ENCODE data around the gene KCTD17.

Gene KCTD17

DNA sequence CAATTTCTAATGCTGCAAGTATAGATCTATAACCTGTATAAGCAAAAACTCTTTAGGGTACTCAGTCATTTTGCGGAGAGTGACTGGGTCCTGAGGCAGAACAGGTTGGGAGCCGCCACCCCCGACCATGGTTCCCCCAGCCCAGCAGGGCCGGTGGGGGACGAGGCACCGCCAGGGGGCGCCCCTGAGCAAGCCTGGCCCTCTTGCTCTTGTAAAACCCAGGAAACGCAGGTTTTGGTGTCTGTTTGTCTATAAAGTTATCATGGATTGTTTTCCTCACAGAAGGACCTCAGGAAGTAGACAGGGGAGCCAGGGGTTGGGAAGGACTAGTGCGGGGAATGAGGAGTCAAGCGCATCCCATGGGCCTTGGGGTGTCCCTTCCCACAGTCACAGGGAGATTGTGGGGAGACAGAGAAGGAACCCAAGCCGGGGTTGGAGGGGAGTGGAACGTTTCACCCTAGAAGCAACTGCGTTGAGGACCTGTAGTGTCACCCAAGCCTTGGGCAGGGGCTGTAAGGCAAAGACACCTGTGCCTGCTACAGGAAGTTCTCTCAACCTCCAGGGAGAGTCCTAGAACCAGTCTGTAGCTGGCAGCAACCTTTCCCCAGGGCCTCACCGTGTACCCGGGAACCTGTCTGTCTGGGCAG, 26.4 kb downstream of the KCTD17 start:
- peak overlapping the region; percentile 75 for H2AFZ ChIP-seq (ENCODE audit: low read length)
- no peak overlapping the region for H3K4me3 ChIP-seq (ENCODE audit: low read length, poor library complexity, severe bottlenecking)
- H3K9ac ChIP-seq (ENCODE audit: low read depth, low read length, poor library complexity, severe bottlenecking): peak overlapping the region; percentile 33
- H3K79me2 ChIP-seq (ENCODE audit: insufficient read depth, low read length): no peaks in the 10 kb centered on the region
- no peaks in the 10 kb centered on the region for H4K20me1 ChIP-seq (ENCODE audit: insufficient read depth, low read length, poor library complexity, severe bottlenecking)
- H3K27me3 ChIP-seq (ENCODE audit: insufficient read depth, low read length, poor library complexity, severe bottlenecking): no peaks in the 10 kb centered on the region
- TF ChIP-seq, protein P1, sequence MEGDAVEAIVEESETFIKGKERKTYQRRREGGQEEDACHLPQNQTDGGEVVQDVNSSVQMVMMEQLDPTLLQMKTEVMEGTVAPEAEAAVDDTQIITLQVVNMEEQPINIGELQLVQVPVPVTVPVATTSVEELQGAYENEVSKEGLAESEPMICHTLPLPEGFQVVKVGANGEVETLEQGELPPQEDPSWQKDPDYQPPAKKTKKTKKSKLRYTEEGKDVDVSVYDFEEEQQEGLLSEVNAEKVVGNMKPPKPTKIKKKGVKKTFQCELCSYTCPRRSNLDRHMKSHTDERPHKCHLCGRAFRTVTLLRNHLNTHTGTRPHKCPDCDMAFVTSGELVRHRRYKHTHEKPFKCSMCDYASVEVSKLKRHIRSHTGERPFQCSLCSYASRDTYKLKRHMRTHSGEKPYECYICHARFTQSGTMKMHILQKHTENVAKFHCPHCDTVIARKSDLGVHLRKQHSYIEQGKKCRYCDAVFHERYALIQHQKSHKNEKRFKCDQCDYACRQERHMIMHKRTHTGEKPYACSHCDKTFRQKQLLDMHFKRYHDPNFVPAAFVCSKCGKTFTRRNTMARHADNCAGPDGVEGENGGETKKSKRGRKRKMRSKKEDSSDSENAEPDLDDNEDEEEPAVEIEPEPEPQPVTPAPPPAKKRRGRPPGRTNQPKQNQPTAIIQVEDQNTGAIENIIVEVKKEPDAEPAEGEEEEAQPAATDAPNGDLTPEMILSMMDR (conservative IDR thresholded peaks at IDR 0.05; ENCODE audit: low read length): peak; percentile 97
- no peak for TF ChIP-seq EZH2phosphoT487 (IDR thresholded peaks at IDR 0.05; ENCODE audit: borderline replicate concordance)
- H3K4me1 ChIP-seq (ENCODE audit: insufficient read depth, low read length, poor library complexity, severe bottlenecking): peaks cover 20% of the 10 kb centered on the region
- H3K9me2 ChIP-seq (replicated peaks; ENCODE audit: low read depth, low read length): no peaks in the 10 kb centered on the region
- H3K36me3 ChIP-seq (ENCODE audit: insufficient read depth, low read length): no peaks in the 10 kb centered on the region
- no peaks in the 10 kb centered on the region for H3F3A ChIP-seq (ENCODE audit: low read depth)
- no peaks in the 10 kb centered on the region for H3K9me3 ChIP-seq (ENCODE audit: insufficient read depth, low read depth, low read length)
- peak overlapping the region; percentile 25 for H3K4me2 ChIP-seq (ENCODE audit: low read depth, low read length, poor library complexity, severe bottlenecking)

DNA sequence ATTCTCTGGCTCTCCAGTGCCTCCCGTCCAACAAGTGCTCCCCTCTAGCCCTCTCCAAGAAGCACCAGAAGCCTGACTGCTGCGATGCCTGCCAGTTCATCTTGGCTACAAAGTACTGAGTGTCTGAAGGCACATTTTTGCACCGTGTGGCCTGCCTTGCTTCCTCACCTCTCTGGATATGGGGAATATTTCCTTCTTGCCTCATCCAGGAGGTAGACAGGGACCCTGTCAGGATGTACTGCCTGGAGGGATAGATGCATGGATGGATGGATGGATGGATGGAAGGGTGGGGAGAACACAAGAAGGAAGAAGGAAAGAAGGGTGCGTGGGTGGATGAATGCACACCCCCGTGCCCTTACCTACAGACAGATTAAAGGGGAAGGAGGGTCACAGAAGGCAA, 27.6 kb downstream of the KCTD17 start:
- Histone ChIP-seq H3K4me1 (ENCODE audit: insufficient read depth, low read length, poor library complexity, severe bottlenecking) (peaks cover 20% of the 10 kb centered on the region), H2AFZ (ENCODE audit: low read length) (peak overlapping the region; percentile 28; the same call in 1 of the 2 replicates), H3K9ac (ENCODE audit: low read depth, low read length, poor library complexity, severe bottlenecking) (peak overlapping the region; percentile 15), H4K20me1 (ENCODE audit: insufficient read depth, low read length, poor library complexity, severe bottlenecking) (no peaks in the 10 kb centered on the region), H3K9me2 (replicated peaks; ENCODE audit: low read depth, low read length) (no peaks in the 10 kb centered on the region), H3K79me2 (ENCODE audit: insufficient read depth, low read length) (no peaks in the 10 kb centered on the region), H3K9me3 (ENCODE audit: insufficient read depth, low read depth, low read length) (no peaks in the 10 kb centered on the region), H3K4me3 (ENCODE audit: low read length, poor library complexity, severe bottlenecking) (no peak overlapping the region), H3K4me2 (ENCODE audit: low read depth, low read length, poor library complexity, severe bottlenecking) (peak overlapping the region; percentile 5), H3F3A (ENCODE audit: low read depth) (no peaks in the 10 kb centered on the region), H3K27me3 (ENCODE audit: insufficient read depth, low read length, poor library complexity, severe bottlenecking) (no peaks in the 10 kb centered on the region), H3K36me3 (ENCODE audit: insufficient read depth, low read length) (no peaks in the 10 kb centered on the region)
- TF ChIP-seq, protein P1 (conservative IDR thresholded peaks at IDR 0.05; ENCODE audit: low read length): no peak
- no peak for TF ChIP-seq EZH2phosphoT487 (IDR thresholded peaks at IDR 0.05; ENCODE audit: borderline replicate concordance)

DNA sequence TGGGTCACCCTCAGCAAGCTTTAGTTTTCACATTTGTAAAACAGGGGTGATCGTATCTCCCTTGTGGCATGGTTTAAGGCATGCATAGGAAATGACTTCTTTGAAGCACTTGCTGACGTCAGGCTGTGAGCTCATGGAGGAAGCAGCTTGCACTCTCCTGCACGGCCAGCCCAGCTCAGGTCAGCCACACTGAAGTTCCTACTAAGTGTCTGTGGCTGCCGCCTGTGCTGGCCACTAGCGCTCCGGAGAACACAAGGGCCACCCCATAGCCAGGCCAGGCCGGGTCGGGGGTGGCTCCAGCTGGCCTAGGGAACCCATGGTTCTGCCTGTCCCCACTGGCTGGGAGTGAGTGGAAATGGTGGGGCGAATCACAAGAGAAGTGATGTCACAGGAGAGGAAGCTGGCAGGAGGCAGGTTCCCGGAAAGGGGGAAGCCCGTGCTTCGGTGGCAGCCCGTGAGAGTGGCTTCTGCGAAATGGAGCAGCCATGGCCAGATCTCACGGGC, 28.2 kb downstream of the KCTD17 start:
- Histone ChIP-seq H3K4me3 (ENCODE audit: low read length, poor library complexity, severe bottlenecking) (no peak overlapping the region), H3K27me3 (ENCODE audit: insufficient read depth, low read length, poor library complexity, severe bottlenecking) (no peaks in the 10 kb centered on the region), H3K79me2 (ENCODE audit: insufficient read depth, low read length) (no peaks in the 10 kb centered on the region), H3K9me3 (ENCODE audit: insufficient read depth, low read depth, low read length) (no peaks in the 10 kb centered on the region), H3F3A (ENCODE audit: low read depth) (no peaks in the 10 kb centered on the region), H3K9ac (ENCODE audit: low read depth, low read length, poor library complexity, severe bottlenecking) (peak overlapping the region; percentile 20), H2AFZ (ENCODE audit: low read length) (peak overlapping the region; percentile 28; the same call in 1 of the 2 replicates), H3K9me2 (replicated peaks; ENCODE audit: low read depth, low read length) (no peaks in the 10 kb centered on the region), H3K4me1 (ENCODE audit: insufficient read depth, low read length, poor library complexity, severe bottlenecking) (peaks cover 20% of the 10 kb centered on the region), H4K20me1 (ENCODE audit: insufficient read depth, low read length, poor library complexity, severe bottlenecking) (no peaks in the 10 kb centered on the region), H3K36me3 (ENCODE audit: insufficient read depth, low read length) (no peaks in the 10 kb centered on the region), H3K4me2 (ENCODE audit: low read depth, low read length, poor library complexity, severe bottlenecking) (peak overlapping the region; percentile 5)
- TF ChIP-seq, protein P1 (conservative IDR thresholded peaks at IDR 0.05; ENCODE audit: low read length): no peak
- no peak for TF ChIP-seq EZH2phosphoT487 (IDR thresholded peaks at IDR 0.05; ENCODE audit: borderline replicate concordance)

All from Loucy (cell line).